ENCODE results near the gene CCNY. TPM values are rescaled to one million over a fixed set of nuclear protein-coding genes. Genes with fewer than 3 reads are reported as not detected.

The CCNY gene
- total RNA-seq, 1 experiment from 2014 or later = 62.2 TPM

GRCh38 chr10:35362701-35363350 lies 26.5 kb downstream of the CCNY start:
- Histone ChIP-seq H3K4me2 (ENCODE audit: low read length) (no peak overlapping the region), H3K4me3 (replicated peaks in 1 of 2; ENCODE audit: low read depth in 1 of 2, low read length in 2 of 2) (no peak overlapping the region), H3K27me3 (ENCODE audit: insufficient read depth, low read length) (no peaks in the 10 kb centered on the region), H3K36me3 (ENCODE audit: control insufficient read depth in 1 of 2, insufficient read depth in 2 of 2, low read length in 2 of 2) (no peaks in the 10 kb centered on the region), H2AFZ (ENCODE audit: low read depth, low read length, poor library complexity, severe bottlenecking) (no peak overlapping the region), H3K79me2 (ENCODE audit: insufficient read depth, low read length) (peaks cover 87% of the 10 kb centered on the region), H3K9ac (ENCODE audit: low read length) (no peak overlapping the region), H3K27ac (ENCODE audit: low read depth, low read length) (no peak overlapping the region), H3K9me3 (ENCODE audit: control insufficient read depth in 1 of 2, insufficient read depth in 1 of 2, low read depth in 1 of 2, low read length in 2 of 2) (no peaks in the 10 kb centered on the region), H3K9me2 (ENCODE audit: insufficient read depth) (no peaks in the 10 kb centered on the region), H4K20me1 (ENCODE audit: insufficient read depth) (peaks cover 12% of the 10 kb centered on the region; the same call in 1 of the 2 replicates), H3K4me1 (ENCODE audit: control insufficient read depth in 1 of 2, insufficient read depth in 2 of 2, low read length in 2 of 2) (no peaks in the 10 kb centered on the region; a peak in 1 of 4 replicates)
- no peak for DNase-seq (ENCODE audit: low read depth, low spot score)
- ChIA-PET POLR2A (no interaction called here), RAD21 (ENCODE audit: low non-redundant PET in 1 of 2, low total read pairs in 2 of 2, uncharacterized antibody in 2 of 2, unreplicated experiment in 2 of 2) (no interaction called here), CTCF (no interaction called here)
- no TSS peak for BruUV-seq (replicated peaks)
- ATAC-seq = no peak
- no peak for TF ChIP-seq TCF7L2 (IDR thresholded peaks at IDR 0.05; ENCODE audit: borderline replicate concordance, extremely low read depth, insufficient read depth, insufficient read length)
- TF ChIP-seq EZH2phosphoT487 (IDR thresholded peaks at IDR 0.05; ENCODE audit: borderline replicate concordance) = no peak
- TF ChIP-seq CBX3 (IDR thresholded peaks at IDR 0.05; ENCODE audit: low read depth) = no peak
- no peak for TF ChIP-seq CEBPB (IDR thresholded peaks at IDR 0.05; ENCODE audit: low read depth)
- TF ChIP-seq ELF1 (IDR thresholded peaks at IDR 0.05; ENCODE audit: borderline replicate concordance, low read depth) = no peak
- no peak for TF ChIP-seq ATF3 (IDR thresholded peaks at IDR 0.05)
- no peak for TF ChIP-seq FOSL1 (IDR thresholded peaks at IDR 0.05; ENCODE audit: low read depth)
- no peak for TF ChIP-seq REST (IDR thresholded peaks at IDR 0.05; ENCODE audit: low read depth)
- no peak for TF ChIP-seq ZBTB33 (IDR thresholded peaks at IDR 0.05; ENCODE audit: extremely low read depth, insufficient replicate concordance, low read length)
- no peak for TF ChIP-seq EGR1 (IDR thresholded peaks at IDR 0.05; ENCODE audit: low read depth)
- TF ChIP-seq SP1 (IDR thresholded peaks at IDR 0.05; ENCODE audit: low read depth) = no peak
- no peak for TF ChIP-seq POLR2AphosphoS5 (IDR thresholded peaks at IDR 0.05; ENCODE audit: low read depth, low read length)
- no peak for TF ChIP-seq ZNF274 (IDR thresholded peaks at IDR 0.05; ENCODE audit: low read depth, low read length)
- no peak for TF ChIP-seq MAX (IDR thresholded peaks at IDR 0.05)
- TF ChIP-seq POLR2A (IDR thresholded peaks at IDR 0.05; ENCODE audit: borderline replicate concordance, extremely low read depth, insufficient read depth, insufficient read length) = no peak
- TF ChIP-seq CTCF (IDR thresholded peaks at IDR 0.05 in 2 of 3, conservative IDR thresholded peaks at IDR 0.05 in 1 of 3; ENCODE audit: borderline replicate concordance in 1 of 3, insufficient read depth in 1 of 3, low read depth in 2 of 3, low read length in 2 of 3) = no peak
- intact Hi-C loops (cut with micrococcal nuclease) = no loop called here

Measured in HCT116 (cell line).